OCI-LY1 (cell line): ENCODE results near the gene VPS25.
A peak's percentile ranks its signal among the peaks of the same experiment; 100 is the strongest.

Experiments
- H2AFZ ChIP-seq: fragments of 200-600 bp; sonication (generic), shearing (Covaris generic); 2 replicates; pipeline ENCODE4 v1.6.0; 2014; ENCODE audit warnings: antibody characterized with exemption, mild to moderate bottlenecking, low read length
- H3F3A ChIP-seq: fragments of 200-600 bp; sonication (generic), shearing (Covaris generic); 2 replicates; pipeline ENCODE4 v1.6.0; 2014; ENCODE audit warnings: mild to moderate bottlenecking, antibody characterized with exemption, low read length, moderate library complexity; ENCODE audit not compliant: insufficient read depth
- H3K27ac ChIP-seq: fragments of 200-600 bp; sonication (generic); 2 replicates; pipeline ENCODE4 v1.5.1; 2014; ENCODE audit warnings: low read length, mixed run types, mild to moderate bottlenecking, low read depth; ENCODE audit not compliant: poor library complexity, severe bottlenecking
- H3K27me3 ChIP-seq: fragments of 200-600 bp; sonication (generic); 2 replicates; pipeline ENCODE4 v1.6.0; 2014; ENCODE audit warnings: antibody characterized with exemption, mild to moderate bottlenecking, low read length, moderate library complexity; ENCODE audit not compliant: insufficient read depth
- H3K36me3 ChIP-seq: fragments of 200-600 bp; sonication (generic); 2 replicates; pipeline ENCODE4 v1.6.1; 2014; ENCODE audit warnings: mild to moderate bottlenecking, antibody characterized with exemption, low read length, moderate library complexity, mixed read lengths; ENCODE audit not compliant: insufficient read depth
- H3K4me1 ChIP-seq: fragments of 200-600 bp; sonication (generic); 2 replicates; pipeline ENCODE4 v1.5.1; 2014; ENCODE audit warnings: mild to moderate bottlenecking, low read length, moderate library complexity; ENCODE audit not compliant: insufficient read depth, severe bottlenecking
- H3K4me2 ChIP-seq: fragments of 200-600 bp; sonication (generic), shearing (Covaris generic); 2 replicates; pipeline ENCODE4 v1.6.1; 2014; ENCODE audit warnings: low read length
- H3K4me3 ChIP-seq: fragments of 200-600 bp; sonication (generic); 2 replicates; pipeline ENCODE4 v1.5.1; 2014; ENCODE audit warnings: low read length, low read depth, mild to moderate bottlenecking, mixed read lengths; ENCODE audit not compliant: poor library complexity, severe bottlenecking
- H3K79me2 ChIP-seq: fragments of 200-600 bp; shearing (Covaris generic); 2 replicates; pipeline ENCODE4 v1.6.1; 2016; ENCODE audit warnings: mixed run types, low read length, mixed read lengths; ENCODE audit not compliant: insufficient read depth
- H3K9ac ChIP-seq: fragments of 200-600 bp; sonication (generic), shearing (Covaris generic); 2 replicates; pipeline ENCODE4 v1.6.1; 2014; ENCODE audit warnings: mild to moderate bottlenecking, low read length, mixed read lengths
- H3K9me2 ChIP-seq: fragments of 200-600 bp; sonication (generic), shearing (Covaris generic); 2 replicates; pipeline ENCODE4 v1.6.1; 2014; ENCODE audit warnings: low read depth, mild to moderate bottlenecking, low read length, mixed read lengths
- H3K9me3 ChIP-seq: fragments of 200-600 bp; shearing (Covaris generic); 2 replicates; pipeline ENCODE4 v1.6.1; 2014; ENCODE audit warnings: low read length, mixed read lengths
- H4K20me1 ChIP-seq: fragments of 200-600 bp; sonication (generic), shearing (Covaris generic); 2 replicates; pipeline ENCODE4 v1.6.0; 2016; ENCODE audit warnings: mild to moderate bottlenecking, low read length; ENCODE audit not compliant: insufficient read depth
- EZH2 ChIP-seq: fragments of 200-600 bp; sonication (generic), shearing (Covaris generic); IDR thresholded peaks from 2 replicates; pipeline ENCODE4 v1.8.0; 2017; ENCODE audit warnings: borderline replicate concordance, mixed run types, mild to moderate bottlenecking, antibody characterized with exemption, low read length, moderate library complexity, mixed read lengths
- TF ChIP-seq, protein P1 (sequence below): fragments of 200-600 bp; sonication (generic), shearing (Covaris generic); IDR thresholded peaks from 2 replicates; pipeline ENCODE4 v1.5.1; 2017; ENCODE audit warnings: mild to moderate bottlenecking, antibody characterized with exemption, low read length, moderate library complexity, mixed read lengths

The VPS25 gene

DNA sequence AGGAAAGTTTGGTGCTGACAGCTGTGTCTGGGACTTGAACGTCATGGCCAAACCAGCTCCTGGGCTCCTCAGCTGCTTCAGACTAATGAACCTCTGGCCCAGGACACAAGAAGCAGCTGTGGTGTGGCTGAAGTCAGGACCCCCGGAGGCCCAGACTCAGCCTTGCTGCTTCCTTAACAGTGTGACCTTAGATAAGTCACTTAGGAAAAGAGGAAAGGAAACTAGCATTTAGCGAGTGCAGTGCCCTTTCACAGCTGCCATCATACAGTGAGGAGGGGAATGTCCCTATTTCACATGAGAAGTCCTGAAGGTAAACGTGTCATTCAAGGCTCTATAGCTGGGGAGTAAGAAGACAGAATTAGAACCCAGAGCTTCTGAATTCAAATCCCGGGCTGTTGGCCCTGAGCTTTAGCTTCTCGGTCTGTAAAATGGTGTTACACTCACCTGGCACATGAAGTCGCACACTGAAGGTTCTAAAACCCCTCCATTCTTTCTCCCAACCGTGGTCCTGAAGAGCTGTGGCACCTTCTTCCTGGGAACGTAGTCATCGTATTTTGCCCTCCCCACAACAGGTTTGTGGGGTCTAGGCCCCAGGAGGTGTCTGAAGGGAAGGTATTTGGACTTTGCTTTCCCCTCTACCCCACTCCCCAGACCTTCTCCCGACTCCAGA is 13.1 kb upstream of the VPS25 start:
- Histone ChIP-seq H3K27me3 (0 out of 2 replicates have a peak, but pooled peaks cover 5% of the 10 kb centered on the region), H3F3A (no peaks in the 10 kb centered on the region), H2AFZ (no peak overlapping the region), H3K9ac (no peak overlapping the region), H3K9me3 (no peaks in the 10 kb centered on the region), H3K79me2 (no peaks in the 10 kb centered on the region), H3K4me3 (no peak overlapping the region), H3K36me3 (no peaks in the 10 kb centered on the region), H3K4me1 (peaks cover 12% of the 10 kb centered on the region), H3K27ac (no peak overlapping the region), H3K9me2 (no peaks in the 10 kb centered on the region), H3K4me2 (peak overlapping the region; percentile 68; the same call in 1 of the 2 replicates), H4K20me1 (no peaks in the 10 kb centered on the region)
- TF ChIP-seq, protein P1, sequence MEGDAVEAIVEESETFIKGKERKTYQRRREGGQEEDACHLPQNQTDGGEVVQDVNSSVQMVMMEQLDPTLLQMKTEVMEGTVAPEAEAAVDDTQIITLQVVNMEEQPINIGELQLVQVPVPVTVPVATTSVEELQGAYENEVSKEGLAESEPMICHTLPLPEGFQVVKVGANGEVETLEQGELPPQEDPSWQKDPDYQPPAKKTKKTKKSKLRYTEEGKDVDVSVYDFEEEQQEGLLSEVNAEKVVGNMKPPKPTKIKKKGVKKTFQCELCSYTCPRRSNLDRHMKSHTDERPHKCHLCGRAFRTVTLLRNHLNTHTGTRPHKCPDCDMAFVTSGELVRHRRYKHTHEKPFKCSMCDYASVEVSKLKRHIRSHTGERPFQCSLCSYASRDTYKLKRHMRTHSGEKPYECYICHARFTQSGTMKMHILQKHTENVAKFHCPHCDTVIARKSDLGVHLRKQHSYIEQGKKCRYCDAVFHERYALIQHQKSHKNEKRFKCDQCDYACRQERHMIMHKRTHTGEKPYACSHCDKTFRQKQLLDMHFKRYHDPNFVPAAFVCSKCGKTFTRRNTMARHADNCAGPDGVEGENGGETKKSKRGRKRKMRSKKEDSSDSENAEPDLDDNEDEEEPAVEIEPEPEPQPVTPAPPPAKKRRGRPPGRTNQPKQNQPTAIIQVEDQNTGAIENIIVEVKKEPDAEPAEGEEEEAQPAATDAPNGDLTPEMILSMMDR: no peak
- no peak for TF ChIP-seq EZH2

- Histone ChIP-seq H3K4me3 (peak within 1 kb of the TSS; percentile 52), H3K9ac (peak within 1 kb of the TSS; percentile 41; the same call in 1 of the 2 replicates), H2AFZ (no peak within 1 kb of the TSS), H4K20me1 (no peaks in the 10 kb centered on the region), H3K27me3 (0 out of 2 replicates have a peak, but pooled peaks cover 5% of the 10 kb centered on the region), H3K9me3 (no peaks in the 10 kb centered on the region), H3K9me2 (no peaks in the 10 kb centered on the region), H3K27ac (no peak within 1 kb of the TSS), H3F3A (no peaks in the 10 kb centered on the region), H3K4me1 (peaks cover 12% of the 10 kb centered on the region), H3K4me2 (peak within 1 kb of the TSS; percentile 68), H3K79me2 (no peaks in the 10 kb centered on the region), H3K36me3 (no peaks in the 10 kb centered on the region)
- no peak for TF ChIP-seq EZH2
- TF ChIP-seq, protein P1: no peak
These were observed 12.3 kb upstream of the VPS25 start, which contains the start of gene RAMP2 for GRCh38 chr17:42760652-42761581. TSS of gene RAMP2 (plus strand) at chr17:42761227. CDS start at chr17:42761262, 35 bp downstream.

- H3K4me3 ChIP-seq: peak overlapping the region; percentile 52
- 0 out of 2 replicates have a peak, but pooled peaks cover 5% of the 10 kb centered on the region for H3K27me3 ChIP-seq
- H4K20me1 ChIP-seq: no peaks in the 10 kb centered on the region
- no peak overlapping the region for H3K27ac ChIP-seq
- H3K36me3 ChIP-seq: no peaks in the 10 kb centered on the region
- H3K4me2 ChIP-seq: peak overlapping the region; percentile 68
- peak overlapping the region; percentile 41; the same call in 1 of the 2 replicates for H3K9ac ChIP-seq
- no peaks in the 10 kb centered on the region for H3K9me3 ChIP-seq
- H3F3A ChIP-seq: no peaks in the 10 kb centered on the region
- peaks cover 12% of the 10 kb centered on the region for H3K4me1 ChIP-seq
- no peak for TF ChIP-seq EZH2
- TF ChIP-seq, protein P1: no peak
- no peak overlapping the region for H2AFZ ChIP-seq
- H3K9me2 ChIP-seq: no peaks in the 10 kb centered on the region
- no peaks in the 10 kb centered on the region for H3K79me2 ChIP-seq
These were observed 11.6 kb upstream of the VPS25 start for GRCh38 chr17:42761638-42762037.
